ENCODE measurements around the gene NRXN3.

Gene NRXN3

GRCh38 chr14:79496701-79497100 lies 1326.5 kb downstream of the NRXN3 start:
- no peaks in the 10 kb centered on the region for H3K4me1 ChIP-seq (ENCODE audit: control extremely low read depth in 1 of 4, control insufficient read depth in 4 of 4, insufficient read depth in 4 of 4, low read length in 3 of 4)
- WGBS (ENCODE audit: insufficient coverage) = 100% methylated on average over 1 of the region's 4 CpGs
- H3K9me3 ChIP-seq (ENCODE audit: control extremely low read depth in 1 of 5, control insufficient read depth in 4 of 5, insufficient read depth in 2 of 5, low read depth in 1 of 5, low read length in 4 of 5) = peaks cover 0 to 3% (median 0%) of the 10 kb centered on the region in 5 experiments
- no peaks in the 10 kb centered on the region for H3K36me3 ChIP-seq (ENCODE audit: control insufficient read depth in 4 of 4, insufficient read depth in 4 of 4, low read length in 3 of 4)
- ChIA-PET POLR2A (no interaction called here), CTCF (interaction anchor here (0.9 kb wide), 1 partner anchor 11 kb away, joined by 3 read pairs; no protein-coding TSS in a partner anchor)
- H3K4me3 ChIP-seq (ENCODE audit: control insufficient read depth in 1 of 7, extremely low read depth in 1 of 7, insufficient read depth in 4 of 7, low read depth in 2 of 7, low read length in 6 of 7) = no peak overlapping the region
- no peak overlapping the region for H3K27ac ChIP-seq (ENCODE audit: insufficient read depth in 1 of 2, low read depth in 1 of 2, low read length in 2 of 2, poor library complexity in 1 of 2, severe bottlenecking in 2 of 2)
- DNase-seq = no peak
- no peaks in the 10 kb centered on the region for H3K27me3 ChIP-seq (replicated peaks in 2 of 5; ENCODE audit: control insufficient read depth in 4 of 5, insufficient read depth in 5 of 5, low read length in 4 of 5)

- Histone ChIP-seq H3K27me3 (replicated peaks in 2 of 5; ENCODE audit: control insufficient read depth in 4 of 5, insufficient read depth in 5 of 5, low read length in 4 of 5) (no peaks in the 10 kb centered on the region), H3K9me3 (ENCODE audit: control extremely low read depth in 1 of 5, control insufficient read depth in 4 of 5, insufficient read depth in 2 of 5, low read depth in 1 of 5, low read length in 4 of 5) (peaks cover 0 to 3% (median 0%) of the 10 kb centered on the region in 5 experiments), H3K4me3 (ENCODE audit: control insufficient read depth in 1 of 7, extremely low read depth in 1 of 7, insufficient read depth in 4 of 7, low read depth in 2 of 7, low read length in 6 of 7) (no peak overlapping the region), H3K27ac (ENCODE audit: insufficient read depth in 1 of 2, low read depth in 1 of 2, low read length in 2 of 2, poor library complexity in 1 of 2, severe bottlenecking in 2 of 2) (no peak overlapping the region), H3K4me1 (ENCODE audit: control extremely low read depth in 1 of 4, control insufficient read depth in 4 of 4, insufficient read depth in 4 of 4, low read length in 3 of 4) (no peaks in the 10 kb centered on the region), H3K36me3 (ENCODE audit: control insufficient read depth in 4 of 4, insufficient read depth in 4 of 4, low read length in 3 of 4) (no peaks in the 10 kb centered on the region)
- ChIA-PET CTCF (interaction anchor here (0.9 kb wide), 1 partner anchor 53 kb away, joined by 3 read pairs; no protein-coding TSS in a partner anchor), POLR2A (no interaction called here)
- no peak for DNase-seq
- no CpG with 5 or more reads among the region's 1 CpG for WGBS (ENCODE audit: insufficient coverage)
Measured at GRCh38 chr14:79500489-79500888, 1330.3 kb downstream of the NRXN3 start.

GRCh38 chr14:79502136-79502750 lies 1332.1 kb downstream of the NRXN3 start:
- H3K4me1 ChIP-seq (ENCODE audit: control extremely low read depth in 1 of 4, control insufficient read depth in 4 of 4, insufficient read depth in 4 of 4, low read length in 3 of 4) = no peaks in the 10 kb centered on the region
- H3K27ac ChIP-seq (ENCODE audit: insufficient read depth in 1 of 2, low read depth in 1 of 2, low read length in 2 of 2, poor library complexity in 1 of 2, severe bottlenecking in 2 of 2) = no peak overlapping the region
- no peak overlapping the region for H3K4me3 ChIP-seq (ENCODE audit: control insufficient read depth in 1 of 7, extremely low read depth in 1 of 7, insufficient read depth in 4 of 7, low read depth in 2 of 7, low read length in 6 of 7)
- no peaks in the 10 kb centered on the region for H3K36me3 ChIP-seq (ENCODE audit: control insufficient read depth in 4 of 4, insufficient read depth in 4 of 4, low read length in 3 of 4)
- ChIA-PET CTCF (no interaction called here), POLR2A (no interaction called here)
- 17% methylated on average over 1 of the region's 3 CpGs for WGBS (ENCODE audit: insufficient coverage)
- DNase-seq = no peak
- no peaks in the 10 kb centered on the region for H3K9me3 ChIP-seq (ENCODE audit: control extremely low read depth in 1 of 5, control insufficient read depth in 4 of 5, insufficient read depth in 2 of 5, low read depth in 1 of 5, low read length in 4 of 5)
- H3K27me3 ChIP-seq (replicated peaks in 2 of 5; ENCODE audit: control insufficient read depth in 4 of 5, insufficient read depth in 5 of 5, low read length in 4 of 5) = no peaks in the 10 kb centered on the region

GRCh38 chr14:79502751-79503148 lies 1332.6 kb downstream of the NRXN3 start:
- Histone ChIP-seq H3K27ac (ENCODE audit: insufficient read depth in 1 of 2, low read depth in 1 of 2, low read length in 2 of 2, poor library complexity in 1 of 2, severe bottlenecking in 2 of 2) (no peak overlapping the region), H3K4me3 (ENCODE audit: control insufficient read depth in 1 of 7, extremely low read depth in 1 of 7, insufficient read depth in 4 of 7, low read depth in 2 of 7, low read length in 6 of 7) (no peak overlapping the region), H3K9me3 (ENCODE audit: control extremely low read depth in 1 of 5, control insufficient read depth in 4 of 5, insufficient read depth in 2 of 5, low read depth in 1 of 5, low read length in 4 of 5) (no peaks in the 10 kb centered on the region), H3K27me3 (replicated peaks in 2 of 5; ENCODE audit: control insufficient read depth in 4 of 5, insufficient read depth in 5 of 5, low read length in 4 of 5) (no peaks in the 10 kb centered on the region), H3K36me3 (ENCODE audit: control insufficient read depth in 4 of 4, insufficient read depth in 4 of 4, low read length in 3 of 4) (no peaks in the 10 kb centered on the region), H3K4me1 (ENCODE audit: control extremely low read depth in 1 of 4, control insufficient read depth in 4 of 4, insufficient read depth in 4 of 4, low read length in 3 of 4) (no peaks in the 10 kb centered on the region)
- no CpG with 5 or more reads among the region's 1 CpG for WGBS (ENCODE audit: insufficient coverage)
- ChIA-PET POLR2A (no interaction called here), CTCF (no interaction called here)
- no peak for DNase-seq

- H3K27ac ChIP-seq (ENCODE audit: insufficient read depth in 1 of 2, low read depth in 1 of 2, low read length in 2 of 2, poor library complexity in 1 of 2, severe bottlenecking in 2 of 2) = no peak overlapping the region
- H3K4me3 ChIP-seq (ENCODE audit: control insufficient read depth in 1 of 7, extremely low read depth in 1 of 7, insufficient read depth in 4 of 7, low read depth in 2 of 7, low read length in 6 of 7) = no peak overlapping the region
- ChIA-PET CTCF (no interaction called here), POLR2A (no interaction called here)
- no peak for DNase-seq
- H3K36me3 ChIP-seq (ENCODE audit: control insufficient read depth in 4 of 4, insufficient read depth in 4 of 4, low read length in 3 of 4) = no peaks in the 10 kb centered on the region
- 78% methylated on average over 3 of the region's 3 CpGs for WGBS (ENCODE audit: insufficient coverage)
- no peaks in the 10 kb centered on the region for H3K4me1 ChIP-seq (ENCODE audit: control extremely low read depth in 1 of 4, control insufficient read depth in 4 of 4, insufficient read depth in 4 of 4, low read length in 3 of 4)
- no peaks in the 10 kb centered on the region for H3K27me3 ChIP-seq (replicated peaks in 2 of 5; ENCODE audit: control insufficient read depth in 4 of 5, insufficient read depth in 5 of 5, low read length in 4 of 5)
- H3K9me3 ChIP-seq (ENCODE audit: control extremely low read depth in 1 of 5, control insufficient read depth in 4 of 5, insufficient read depth in 2 of 5, low read depth in 1 of 5, low read length in 4 of 5) = no peaks in the 10 kb centered on the region
Measured at GRCh38 chr14:79510659-79511058, 1340.5 kb downstream of the NRXN3 start.

- POLR2A ChIA-PET = no interaction called here
Measured at GRCh38 chr14:79511146-79511545, 1341.0 kb downstream of the NRXN3 start.

GRCh38 chr14:79513446-79513845 lies 1343.3 kb downstream of the NRXN3 start:
- DNase-seq = no peak
- Histone ChIP-seq H3K9me3 (ENCODE audit: control extremely low read depth in 1 of 5, control insufficient read depth in 4 of 5, insufficient read depth in 2 of 5, low read depth in 1 of 5, low read length in 4 of 5) (no peaks in the 10 kb centered on the region), H3K4me1 (ENCODE audit: control extremely low read depth in 1 of 4, control insufficient read depth in 4 of 4, insufficient read depth in 4 of 4, low read length in 3 of 4) (no peaks in the 10 kb centered on the region), H3K36me3 (ENCODE audit: control insufficient read depth in 4 of 4, insufficient read depth in 4 of 4, low read length in 3 of 4) (no peaks in the 10 kb centered on the region), H3K27me3 (replicated peaks in 2 of 5; ENCODE audit: control insufficient read depth in 4 of 5, insufficient read depth in 5 of 5, low read length in 4 of 5) (no peaks in the 10 kb centered on the region), H3K27ac (ENCODE audit: insufficient read depth in 1 of 2, low read depth in 1 of 2, low read length in 2 of 2, poor library complexity in 1 of 2, severe bottlenecking in 2 of 2) (no peak overlapping the region), H3K4me3 (ENCODE audit: control insufficient read depth in 1 of 7, extremely low read depth in 1 of 7, insufficient read depth in 4 of 7, low read depth in 2 of 7, low read length in 6 of 7) (no peak overlapping the region)
- WGBS (ENCODE audit: insufficient coverage) = no CpG with 5 or more reads among the region's 1 CpG
- ChIA-PET CTCF (no interaction called here), POLR2A (no interaction called here)

More at GRCh38 chr14:79511146-79511545, 1341.0 kb downstream of the NRXN3 start:
- Histone ChIP-seq H3K27ac (ENCODE audit: insufficient read depth in 1 of 2, low read depth in 1 of 2, low read length in 2 of 2, poor library complexity in 1 of 2, severe bottlenecking in 2 of 2) (no peak overlapping the region), H3K4me3 (ENCODE audit: control insufficient read depth in 1 of 7, extremely low read depth in 1 of 7, insufficient read depth in 4 of 7, low read depth in 2 of 7, low read length in 6 of 7) (no peak overlapping the region), H3K9me3 (ENCODE audit: control extremely low read depth in 1 of 5, control insufficient read depth in 4 of 5, insufficient read depth in 2 of 5, low read depth in 1 of 5, low read length in 4 of 5) (no peaks in the 10 kb centered on the region), H3K27me3 (replicated peaks in 2 of 5; ENCODE audit: control insufficient read depth in 4 of 5, insufficient read depth in 5 of 5, low read length in 4 of 5) (no peaks in the 10 kb centered on the region), H3K36me3 (ENCODE audit: control insufficient read depth in 4 of 4, insufficient read depth in 4 of 4, low read length in 3 of 4) (no peaks in the 10 kb centered on the region), H3K4me1 (ENCODE audit: control extremely low read depth in 1 of 4, control insufficient read depth in 4 of 4, insufficient read depth in 4 of 4, low read length in 3 of 4) (no peaks in the 10 kb centered on the region)
- CTCF ChIA-PET = no interaction called here
- DNase-seq = no peak
- WGBS (ENCODE audit: insufficient coverage) = 96% methylated on average over 2 of the region's 3 CpGs

Measured in common myeloid progenitor, CD34-positive (primary cell).